ENCODE data around the gene LHX8.

DNA sequence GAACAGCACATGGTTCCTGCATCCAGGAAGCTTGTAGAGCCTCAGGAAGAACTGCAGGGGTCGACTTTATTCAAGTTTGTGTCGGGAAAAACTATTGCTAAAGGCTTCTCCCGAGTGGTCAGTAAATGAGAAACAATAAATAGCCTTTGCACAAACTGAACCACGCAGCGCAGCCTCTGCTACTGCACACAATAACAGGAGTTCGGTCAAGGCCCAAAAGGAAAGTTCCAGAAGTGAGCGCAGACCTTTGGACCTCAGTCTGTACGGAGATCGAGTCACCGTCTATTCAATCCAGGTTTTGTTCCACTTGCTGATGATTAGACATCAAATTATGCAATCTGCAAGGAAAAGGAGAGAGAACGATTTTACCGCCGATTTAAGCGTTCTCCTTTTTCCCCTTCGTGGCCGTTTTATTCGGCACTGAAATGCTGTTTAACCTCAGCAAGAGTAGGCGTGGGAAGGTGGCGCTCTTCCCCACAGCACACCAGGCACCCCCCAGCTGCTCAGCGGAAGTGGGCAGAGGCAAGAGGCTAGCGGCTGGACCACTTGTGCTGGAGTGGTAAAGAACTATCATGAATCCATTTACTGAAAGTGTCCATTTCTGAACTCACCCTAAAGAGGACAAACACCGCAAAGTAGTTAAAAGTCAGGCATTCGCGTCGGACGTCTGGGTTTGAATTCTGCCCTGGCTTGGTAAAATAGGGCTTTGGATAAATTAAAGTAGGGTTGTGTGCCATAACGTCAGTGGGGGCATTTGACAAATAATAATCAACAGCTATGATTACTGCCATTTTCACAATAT, 6.1 kb upstream of the LHX8 start:
- TF ChIP-seq, protein P1, sequence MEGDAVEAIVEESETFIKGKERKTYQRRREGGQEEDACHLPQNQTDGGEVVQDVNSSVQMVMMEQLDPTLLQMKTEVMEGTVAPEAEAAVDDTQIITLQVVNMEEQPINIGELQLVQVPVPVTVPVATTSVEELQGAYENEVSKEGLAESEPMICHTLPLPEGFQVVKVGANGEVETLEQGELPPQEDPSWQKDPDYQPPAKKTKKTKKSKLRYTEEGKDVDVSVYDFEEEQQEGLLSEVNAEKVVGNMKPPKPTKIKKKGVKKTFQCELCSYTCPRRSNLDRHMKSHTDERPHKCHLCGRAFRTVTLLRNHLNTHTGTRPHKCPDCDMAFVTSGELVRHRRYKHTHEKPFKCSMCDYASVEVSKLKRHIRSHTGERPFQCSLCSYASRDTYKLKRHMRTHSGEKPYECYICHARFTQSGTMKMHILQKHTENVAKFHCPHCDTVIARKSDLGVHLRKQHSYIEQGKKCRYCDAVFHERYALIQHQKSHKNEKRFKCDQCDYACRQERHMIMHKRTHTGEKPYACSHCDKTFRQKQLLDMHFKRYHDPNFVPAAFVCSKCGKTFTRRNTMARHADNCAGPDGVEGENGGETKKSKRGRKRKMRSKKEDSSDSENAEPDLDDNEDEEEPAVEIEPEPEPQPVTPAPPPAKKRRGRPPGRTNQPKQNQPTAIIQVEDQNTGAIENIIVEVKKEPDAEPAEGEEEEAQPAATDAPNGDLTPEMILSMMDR (IDR thresholded peaks at IDR 0.05) = no peak
- no peak for TF ChIP-seq EP300 (IDR thresholded peaks at IDR 0.05)

All from tibial nerve (tissue), 4 donors.